Lower lobe of right lung (tissue), 2 donors: ENCODE results near the gene G3BP1. TPM values are rescaled to one million over a fixed set of nuclear protein-coding genes. Genes with fewer than 3 reads are reported as not detected.
A peak's percentile ranks its signal among the peaks of the same experiment; 100 is the strongest.

Experiments used
- ATAC-seq, 2 donors: fragments of 200-7000 bp; cut with Tn5 transposase; one replicate each; pipeline ENCODE4 v1.9.1; 2020 to 2022; ENCODE audit warnings: mild to moderate bottlenecking in 2 of 2, moderate library complexity in 2 of 2
- DNase-seq: peaks from one replicate; pipeline ENCODE4 v3.0.0-alpha.2; 2020
- H3K27ac ChIP-seq: fragments of 200-600 bp; one replicate; pipeline ENCODE4 v1.8.0; 2022
- H3K27me3 ChIP-seq: fragments of 200-600 bp; one replicate; pipeline ENCODE4 v1.8.0; 2022; ENCODE audit warnings: low read depth
- H3K36me3 ChIP-seq: fragments of 200-600 bp; one replicate; pipeline ENCODE4 v1.8.0; 2022; ENCODE audit warnings: mild to moderate bottlenecking
- H3K4me1 ChIP-seq: fragments of 200-600 bp; one replicate; pipeline ENCODE4 v1.8.0; 2022
- H3K4me3 ChIP-seq: fragments of 200-600 bp; one replicate; pipeline ENCODE4 v1.8.0; 2022; ENCODE audit warnings: mild to moderate bottlenecking
- H3K9me3 ChIP-seq: fragments of 200-600 bp; one replicate; pipeline ENCODE4 v1.8.0; 2022
- CTCF ChIP-seq: fragments of 200-600 bp; IDR thresholded peaks from one replicate; pipeline ENCODE4 v1.8.0; 2022; ENCODE audit warnings: antibody characterized with exemption, mild to moderate bottlenecking
- intact Hi-C: fragments of 100-400 bp; cut with DNase I; formaldehyde crosslinking; loops from one replicate; pipeline ENCODE4 v1.11.0; 2022
- total RNA-seq: library from RNA; stranded (reverse); fragmentation: NEBNext Ultra II Directional; extraction: Animal tissue kit (Norgen Biotek cat#: 25700); gene quantifications from one replicate; pipeline ENCODE4 v1.2.1, GENCODE V29; 2021
- donor health status: DM: no; HTN: yes; CAD: no; lungs with severe emphysema.

The G3BP1 gene
- total RNA-seq, 1 donor from 2014 or later, result 148 TPM

GRCh38 chr5:151755383-151755782 is 16.4 kb upstream of the G3BP1 start:
- Histone ChIP-seq H3K36me3 (no peaks in the 10 kb centered on the region), H3K4me3 (no peak overlapping the region), H3K9me3 (no peaks in the 10 kb centered on the region), H3K27ac (no peak overlapping the region), H3K27me3 (no peaks in the 10 kb centered on the region), H3K4me1 (peaks cover 22% of the 10 kb centered on the region)
- no peak for DNase-seq
- intact Hi-C loops, result no loop called here
- TF ChIP-seq CTCF, result no peak
- ATAC-seq, result no peak

GRCh38 chr5:151757233-151758140 is 14.3 kb upstream of the G3BP1 start:
- TF ChIP-seq CTCF, result no peak
- peak; percentile 38 to 46 for ATAC-seq

DNA sequence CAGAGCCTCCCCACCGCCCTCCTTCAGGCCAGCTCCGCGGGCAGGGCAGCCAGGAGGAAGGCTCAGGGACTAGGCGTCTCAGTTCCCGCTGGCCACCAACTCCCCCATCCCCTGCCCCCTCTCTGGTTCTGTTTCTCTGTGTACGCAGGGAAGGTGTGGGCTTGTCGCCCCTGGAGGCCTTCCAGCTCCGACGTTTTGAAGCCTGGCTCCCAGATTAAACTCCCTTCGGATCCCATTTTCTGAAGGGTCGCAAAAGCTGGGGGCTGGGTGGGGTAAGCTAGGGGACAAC is 13.7 kb upstream of the G3BP1 start:
- no peaks in the 10 kb centered on the region for H3K27me3 ChIP-seq
- H3K27ac ChIP-seq, result peak overlapping the region; percentile 84
- H3K4me1 ChIP-seq, result peaks cover 22% of the 10 kb centered on the region
- intact Hi-C loops, result no loop called here
- no peaks in the 10 kb centered on the region for H3K9me3 ChIP-seq
- no peaks in the 10 kb centered on the region for H3K36me3 ChIP-seq
- ATAC-seq, result peak; percentile 65 to 74
- peak overlapping the region; percentile 75 for H3K4me3 ChIP-seq
- TF ChIP-seq CTCF, result no peak
- DNase-seq, result peak; percentile 54

More at GRCh38 chr5:151757233-151758140, 14.3 kb upstream of the G3BP1 start:
- Histone ChIP-seq H3K4me1 (peaks cover 22% of the 10 kb centered on the region), H3K4me3 (peak overlapping the region; percentile 75), H3K27ac (peak overlapping the region; percentile 84), H3K36me3 (no peaks in the 10 kb centered on the region), H3K27me3 (no peaks in the 10 kb centered on the region), H3K9me3 (no peaks in the 10 kb centered on the region)
- intact Hi-C loops, result no loop called here
- DNase-seq, result no peak

DNA sequence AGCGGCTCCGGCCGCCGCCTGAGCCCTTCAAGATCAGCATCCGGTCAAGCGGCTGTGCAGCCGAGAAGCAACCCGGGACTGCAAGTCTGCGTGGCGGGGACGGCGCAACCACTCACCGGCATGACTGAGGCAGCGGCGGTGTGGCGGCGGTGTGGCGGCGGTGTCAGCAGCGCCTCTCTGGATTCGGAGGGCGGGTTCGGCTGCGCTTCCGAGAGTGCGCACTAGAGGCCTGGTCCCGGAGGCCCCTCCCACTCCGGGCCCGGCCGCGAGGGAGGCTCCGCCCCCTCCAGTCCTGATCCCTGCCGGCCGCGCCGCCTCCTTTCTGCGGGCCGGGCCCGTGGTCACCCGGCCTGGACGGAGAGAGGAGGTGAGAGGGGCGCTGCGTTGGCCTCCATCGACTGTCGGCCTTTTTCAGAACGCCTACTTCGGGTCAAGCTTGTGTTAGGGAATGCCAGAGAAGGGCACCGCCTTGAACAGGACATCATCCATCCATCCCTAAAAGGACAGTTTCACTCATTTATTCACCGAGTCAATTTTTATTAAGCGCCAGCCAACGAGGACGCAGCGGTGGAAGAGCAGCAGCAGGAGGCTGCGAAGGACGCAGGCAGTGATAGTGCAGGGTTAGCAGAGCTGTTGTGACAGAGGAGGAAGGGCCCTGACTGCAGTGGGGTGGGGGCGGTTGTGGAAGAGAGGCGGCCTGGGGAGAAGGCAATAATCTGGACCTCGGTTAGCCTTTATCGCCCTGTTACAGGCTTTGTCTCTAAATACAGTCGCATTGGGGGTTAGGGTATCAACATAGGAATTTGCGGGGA is 13.1 kb upstream of the G3BP1 start, which contains the start of gene ATOX1:
TSS of gene ATOX1 (minus strand) at position 202 of the 812 bp plus-strand sequence. CDS start at position 122, 80 bp downstream.
- ATAC-seq (peak; percentile 99 to 100), DNase-seq (peak; percentile 94)
- peak within 1 kb of the TSS; percentile 84 for H3K27ac ChIP-seq
- H3K4me3 ChIP-seq, result peak within 1 kb of the TSS; percentile 75
- no peaks in the 10 kb centered on the region for H3K27me3 ChIP-seq
- no peaks in the 10 kb centered on the region for H3K36me3 ChIP-seq
- H3K9me3 ChIP-seq, result no peaks in the 10 kb centered on the region
- TF ChIP-seq CTCF, result peak; percentile 18
- H3K4me1 ChIP-seq, result peaks cover 22% of the 10 kb centered on the region
- intact Hi-C loops, result no loop called here

- Histone ChIP-seq H3K27me3 (no peaks in the 10 kb centered on the region), H3K27ac (no peak overlapping the region), H3K36me3 (no peaks in the 10 kb centered on the region), H3K9me3 (no peaks in the 10 kb centered on the region), H3K4me1 (peaks cover 1% of the 10 kb centered on the region), H3K4me3 (no peak overlapping the region)
- ATAC-seq, result no peak
- intact Hi-C loops, result no loop called here
- TF ChIP-seq CTCF, result no peak
- no peak for DNase-seq
These were observed 7.0 kb upstream of the G3BP1 start for GRCh38 chr5:151764801-151765200.
